ENCODE data around the gene RABAC1. TPM values are rescaled to one million over a fixed set of nuclear protein-coding genes. Genes with fewer than 3 reads are reported as not detected.

RABAC1 gene
- total and polyA plus RNA-seq, 2 of the 8 experiments (the other 6 are each of a cell fraction or from before 2014, with no cell fraction given): 124 to 439 TPM

DNA sequence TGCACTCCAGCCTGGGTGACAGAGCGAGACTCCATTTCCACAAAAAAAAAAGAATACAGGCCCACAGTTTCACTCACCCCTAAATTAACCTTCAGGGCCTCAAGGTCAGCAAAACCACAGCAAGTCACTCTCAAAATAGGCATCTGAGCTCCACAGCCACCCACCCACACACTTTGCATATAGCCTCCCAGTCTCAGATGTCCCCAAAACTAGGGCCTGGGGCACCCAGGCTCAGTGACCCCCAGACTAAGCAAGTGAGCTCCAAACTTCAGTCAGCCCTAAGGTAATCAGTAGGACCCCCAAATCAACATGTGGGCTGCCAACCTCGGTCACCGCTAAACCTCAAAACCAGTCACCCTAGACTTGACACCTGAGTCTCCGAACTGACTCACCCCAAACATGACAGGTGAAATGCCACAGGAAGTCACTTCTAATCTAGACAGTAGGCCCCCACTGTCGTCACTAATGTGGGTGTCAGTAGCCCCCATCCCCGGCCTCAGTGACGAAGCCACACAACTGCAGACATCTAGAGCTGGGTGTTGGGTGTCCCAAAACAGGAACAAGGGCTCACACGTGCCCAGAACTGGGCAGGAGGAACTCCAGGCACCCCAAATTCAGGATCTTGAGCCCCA lies 13.9 kb downstream of the RABAC1 start:
- DNase-seq (ENCODE audit: low read depth in 1 of 2, low spot score in 2 of 2) (no peak), FAIRE-seq (no peak)
- H2BK12ac ChIP-seq (ENCODE audit: low read depth, low read length): no peak overlapping the region
- H2BK15ac ChIP-seq (ENCODE audit: low read length): no peak overlapping the region
- H3K27me3 ChIP-seq (replicated peaks in 1 of 4; ENCODE audit: control insufficient read depth in 3 of 4, extremely low read depth in 1 of 4, insufficient read depth in 3 of 4, low read length in 3 of 4): peaks cover 9 to 16% (median 15%) of the 10 kb centered on the region in 4 experiments; a peak in 6 of 7 replicates
- no peak overlapping the region for H3K23ac ChIP-seq (ENCODE audit: insufficient read length)
- H3K4ac ChIP-seq (replicated peaks; ENCODE audit: insufficient read length, low read depth, low read length): no peak overlapping the region
- no peak overlapping the region for H2BK120ac ChIP-seq (replicated peaks; ENCODE audit: low read depth, low read length)
- H3K79me2 ChIP-seq (ENCODE audit: control insufficient read depth in 1 of 2, insufficient read depth in 2 of 2, low read length in 2 of 2): no peaks in the 10 kb centered on the region
- H3K9me3 ChIP-seq (ENCODE audit: insufficient read depth in 2 of 2, low read depth in 1 of 2, low read length in 1 of 2): no peaks in the 10 kb centered on the region
- no peak overlapping the region for H3K4me3 ChIP-seq (ENCODE audit: extremely low read depth in 1 of 4, insufficient read depth in 2 of 4, low read depth in 3 of 4, low read length in 4 of 4)
- H3K14ac ChIP-seq (ENCODE audit: insufficient read length): no peak overlapping the region
- H3K36me3 ChIP-seq (ENCODE audit: control insufficient read depth in 2 of 4, insufficient read depth in 4 of 4, low read length in 3 of 4): no peaks in the 10 kb centered on the region
- H3K27ac ChIP-seq (ENCODE audit: low read depth, low read length): no peak overlapping the region
- no peak overlapping the region for H2BK5ac ChIP-seq (ENCODE audit: low read depth, low read length)
- H4K20me1 ChIP-seq (replicated peaks in 1 of 2; ENCODE audit: control insufficient read depth in 1 of 2, insufficient read depth in 2 of 2, low read length in 2 of 2): no peaks in the 10 kb centered on the region
- H3K56ac ChIP-seq (replicated peaks; ENCODE audit: insufficient read length, low read depth, low read length): no peak overlapping the region
- no peak overlapping the region for H4K8ac ChIP-seq (ENCODE audit: extremely low read depth, insufficient read depth, low read length)
- no peak overlapping the region for H2BK20ac ChIP-seq (ENCODE audit: low read length)
- no peaks in the 10 kb centered on the region for H3K79me1 ChIP-seq (ENCODE audit: low read depth, low read length)
- no peak overlapping the region for H4K91ac ChIP-seq (replicated peaks; ENCODE audit: insufficient read length, low read length)
- H3K9ac ChIP-seq (replicated peaks in 1 of 4; ENCODE audit: extremely low read depth in 1 of 4, low read depth in 3 of 4, low read length in 3 of 4): no peak overlapping the region
- no peak overlapping the region for H2AK5ac ChIP-seq (ENCODE audit: low read depth, low read length)
- no peak overlapping the region for H2AFZ ChIP-seq (ENCODE audit: low read length)
- no peak overlapping the region for H4K5ac ChIP-seq (ENCODE audit: insufficient read length, low read depth, low read length)
- H3K4me2 ChIP-seq (ENCODE audit: insufficient read depth in 1 of 2, low read depth in 2 of 2, low read length in 2 of 2): no peak overlapping the region
- CTCF ChIA-PET (ENCODE audit: partially characterized antibody): interaction anchor here (0.9 to 8.0 kb wide), 9 partner anchors 7 to 153 kb away, joined by 3 to 51 read pairs (median 9); no protein-coding TSS in a partner anchor
- H3K23me2 ChIP-seq (ENCODE audit: low read depth, low read length): peaks cover 7% of the 10 kb centered on the region; the same call in 1 of the 2 replicates
- H3K18ac ChIP-seq (ENCODE audit: extremely low read depth, low read length): no peak overlapping the region
- POLR2A ChIA-PET (ENCODE audit: partially characterized antibody): interaction anchor here (1.3 to 5.4 kb wide), 4 partner anchors 73 to 84 kb away, joined by 4 to 26 read pairs (median 10); no protein-coding TSS in a partner anchor
- H3K4me1 ChIP-seq (replicated peaks in 1 of 4; ENCODE audit: control insufficient read depth in 3 of 4, insufficient read depth in 4 of 4, low read length in 3 of 4): no peaks in the 10 kb centered on the region; a peak in 1 of 7 replicates
- WGBS, 2 experiments (ENCODE audit: extremely low coverage in 1 of 2, insufficient coverage in 1 of 2, insufficient read length in 1 of 2, insufficient replicate concordance in 2 of 2, low coverage in 1 of 2, low lambda C conversion rate in 2 of 2, missing lambda C conversion rate in 1 of 2): 85% methylated on average over 8 of the region's 8 CpGs; no CpG with 5 or more reads in 1 of the 2 experiments
- no peak for TF ChIP-seq CTCF (IDR thresholded peaks at IDR 0.05; ENCODE audit: control extremely low read depth in 1 of 3, insufficient read depth in 1 of 3, low read depth in 1 of 3, low read length in 3 of 3)
- TF ChIP-seq ASH2L (IDR thresholded peaks at IDR 0.05; ENCODE audit: low read length): no peak
- no peak for TF ChIP-seq KDM4A (IDR thresholded peaks at IDR 0.05; ENCODE audit: low read depth, low read length, severe bottlenecking)
- no peak for TF ChIP-seq POU5F1 (IDR thresholded peaks at IDR 0.05; ENCODE audit: low read depth, low read length)
- TF ChIP-seq SIX5 (IDR thresholded peaks at IDR 0.05; ENCODE audit: low read depth, low read length): no peak
- TF ChIP-seq EGR1 (IDR thresholded peaks at IDR 0.05; ENCODE audit: borderline replicate concordance, low read depth, low read length): no peak
- TF ChIP-seq CHD1 (IDR thresholded peaks at IDR 0.05; ENCODE audit: low read depth, low read length): no peak
- TF ChIP-seq TAF7 (optimal IDR thresholded peaks at IDR 0.05; ENCODE audit: borderline replicate concordance, low read depth, low read length): no peak
- no peak for TF ChIP-seq SIRT6 (IDR thresholded peaks at IDR 0.05; ENCODE audit: low read length)
- TF ChIP-seq JUND (IDR thresholded peaks at IDR 0.05; ENCODE audit: low read length): no peak
- no peak for TF ChIP-seq BRCA1 (IDR thresholded peaks at IDR 0.05; ENCODE audit: low read depth, low read length)
- no peak for TF ChIP-seq KDM5A (IDR thresholded peaks at IDR 0.05; ENCODE audit: low read length)

Measured in H1 (cell line).